HEK293T (cell line): ENCODE measurements around the gene NSUN2.

Experiments used
- CTCF ChIA-PET: fragments of 350-600 bp; formaldehyde crosslinking; extraction: SDS; loops from one replicate; lab custom pipeline; 2021; ENCODE audit warnings: antibody characterized with exemption, inconsistent platforms; lab: Yijun Ruan, JAX
- POLR2A ChIA-PET: fragments of 350-600 bp; formaldehyde crosslinking; extraction: SDS; loops from one replicate; lab custom pipeline; 2020; ENCODE audit warnings: antibody characterized with exemption, inconsistent platforms; lab: Yijun Ruan, JAX
- DNase-seq: peaks from one replicate; pipeline ENCODE4 v3.0.0; 2012; ENCODE audit warnings: mixed read lengths; ENCODE audit errors: extremely low spot score
- ARNT ChIP-seq: fragments of 450-650 bp; IDR thresholded peaks from 2 replicates; pipeline ENCODE4 v1.6.1; 2017; ENCODE audit warnings: mild to moderate bottlenecking
- BHLHE40 ChIP-seq: fragments of 450-650 bp; IDR thresholded peaks from 2 replicates; pipeline ENCODE4 v1.6.1; 2016; ENCODE audit warnings: mild to moderate bottlenecking, moderate library complexity, borderline replicate concordance
- CTBP1 ChIP-seq: fragments of 450-650 bp; IDR thresholded peaks from 2 replicates; pipeline ENCODE4 v1.6.1; 2016; ENCODE audit warnings: borderline replicate concordance
- ELF4 ChIP-seq: fragments of 450-650 bp; IDR thresholded peaks from 2 replicates; pipeline ENCODE4 v1.6.1; 2017; ENCODE audit warnings: antibody characterized with exemption
- FOXA1 ChIP-seq: fragments of 450-650 bp; IDR thresholded peaks from 2 replicates; pipeline ENCODE4 v1.6.1; 2016; ENCODE audit warnings: mild to moderate bottlenecking
- FOXK2 ChIP-seq: fragments of 450-650 bp; IDR thresholded peaks from 2 replicates; pipeline ENCODE4 v1.6.1; 2016; ENCODE audit warnings: mild to moderate bottlenecking
- FOXM1 ChIP-seq: fragments of 450-650 bp; IDR thresholded peaks from 2 replicates; pipeline ENCODE4 v1.6.1; 2017; ENCODE audit warnings: mild to moderate bottlenecking, borderline replicate concordance
- HDGF ChIP-seq: fragments of 450-650 bp; IDR thresholded peaks from 2 replicates; pipeline ENCODE4 v1.6.1; 2017; ENCODE audit warnings: antibody characterized with exemption, borderline replicate concordance
- L3MBTL2 ChIP-seq: fragments of 450-650 bp; conservative IDR thresholded peaks from 2 replicates; pipeline ENCODE4 v1.6.1; 2016; ENCODE audit warnings: mild to moderate bottlenecking
- LEF1 ChIP-seq: fragments of 450-650 bp; IDR thresholded peaks from 2 replicates; pipeline ENCODE4 v1.6.1; 2017; ENCODE audit warnings: mild to moderate bottlenecking, borderline replicate concordance
- NFRKB ChIP-seq: fragments of 450-650 bp; IDR thresholded peaks from 2 replicates; pipeline ENCODE4 v1.6.1; 2016; ENCODE audit warnings: mild to moderate bottlenecking, moderate library complexity
- SP1 ChIP-seq: fragments of 450-650 bp; IDR thresholded peaks from 2 replicates; pipeline ENCODE4 v1.6.1; 2017
- SUZ12 ChIP-seq: fragments of 450-650 bp; IDR thresholded peaks from 2 replicates; pipeline ENCODE4 v1.6.1; 2016; ENCODE audit warnings: mild to moderate bottlenecking
- TARDBP ChIP-seq: fragments of 450-650 bp; IDR thresholded peaks from 2 replicates; pipeline ENCODE4 v1.6.1; 2016
- ZNF384 ChIP-seq: fragments of 450-650 bp; IDR thresholded peaks from 2 replicates; pipeline ENCODE4 v1.6.1; 2016
- TF ChIP-seq, protein P1 (sequence below): fragments of 450-650 bp; IDR thresholded peaks from 2 replicates; pipeline ENCODE4 v1.6.1; 2016

Gene NSUN2

DNA sequence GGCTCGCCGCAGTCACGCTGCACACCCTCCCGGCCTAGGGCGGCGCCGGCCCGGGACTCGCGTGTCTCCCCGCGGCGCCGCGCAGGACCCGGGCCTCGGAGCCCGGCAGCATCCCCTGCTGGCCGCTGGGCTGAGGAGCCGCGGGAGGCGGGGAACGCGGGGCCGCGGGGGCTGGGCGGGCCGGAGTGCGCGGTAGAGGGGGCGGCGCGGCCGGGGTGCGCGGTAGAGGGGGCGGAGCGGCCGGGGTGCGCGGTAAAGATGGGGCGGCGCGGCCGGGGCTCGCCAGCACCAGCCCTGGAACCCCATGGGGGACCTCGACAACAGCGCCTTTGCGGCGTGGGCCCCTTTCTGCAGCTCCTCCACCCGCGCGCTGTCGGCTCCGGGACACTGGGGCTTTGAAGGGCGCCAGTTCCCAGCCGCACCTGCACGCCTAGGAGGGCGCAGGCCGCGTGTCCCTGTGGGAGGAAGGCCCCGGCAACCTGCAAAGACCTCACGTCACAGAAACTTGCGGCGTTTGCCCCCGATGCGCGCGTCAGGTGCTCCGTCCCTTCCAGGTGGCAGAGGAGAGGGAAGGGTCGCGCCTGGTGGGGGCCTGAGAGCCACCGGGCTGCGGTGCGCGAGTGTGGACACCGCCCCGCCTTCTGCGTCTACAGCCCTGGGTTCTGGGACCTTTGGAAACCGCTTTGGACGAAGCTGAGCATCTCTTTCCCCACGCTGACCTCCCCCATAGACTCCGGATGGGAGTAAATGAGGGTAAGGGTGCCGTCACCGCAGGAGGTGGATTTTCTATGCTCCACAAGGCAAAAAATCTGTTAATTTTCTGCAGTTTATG is 49.6 kb downstream of the NSUN2 start:
- CTCF ChIA-PET, result no interaction called here
- no peak for TF ChIP-seq L3MBTL2
- no peak for TF ChIP-seq HDGF
- TF ChIP-seq FOXK2, result no peak
- no peak for TF ChIP-seq ZNF384
- TF ChIP-seq ARNT, result no peak
- TF ChIP-seq CTBP1, result no peak
- no peak for TF ChIP-seq ELF4
- TF ChIP-seq LEF1, result no peak
- TF ChIP-seq FOXA1, result no peak
- TF ChIP-seq BHLHE40, result no peak
- TF ChIP-seq SP1, result no peak
- TF ChIP-seq FOXM1, result no peak
- TF ChIP-seq NFRKB, result no peak
- TF ChIP-seq, protein P1, sequence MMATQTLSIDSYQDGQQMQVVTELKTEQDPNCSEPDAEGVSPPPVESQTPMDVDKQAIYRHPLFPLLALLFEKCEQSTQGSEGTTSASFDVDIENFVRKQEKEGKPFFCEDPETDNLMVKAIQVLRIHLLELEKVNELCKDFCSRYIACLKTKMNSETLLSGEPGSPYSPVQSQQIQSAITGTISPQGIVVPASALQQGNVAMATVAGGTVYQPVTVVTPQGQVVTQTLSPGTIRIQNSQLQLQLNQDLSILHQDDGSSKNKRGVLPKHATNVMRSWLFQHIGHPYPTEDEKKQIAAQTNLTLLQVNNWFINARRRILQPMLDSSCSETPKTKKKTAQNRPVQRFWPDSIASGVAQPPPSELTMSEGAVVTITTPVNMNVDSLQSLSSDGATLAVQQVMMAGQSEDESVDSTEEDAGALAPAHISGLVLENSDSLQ, result no peak
- POLR2A ChIA-PET, result no interaction called here
- DNase-seq, result no peak

GRCh38 chr5:6582507-6583048 is 50.3 kb downstream of the NSUN2 start:
- DNase-seq, result no peak
- TF ChIP-seq BHLHE40 (no peak), ZNF384 (no peak), ELF4 (no peak), FOXK2 (no peak), NFRKB (no peak), TARDBP (no peak), FOXM1 (no peak)
- CTCF ChIA-PET, result no interaction called here
- POLR2A ChIA-PET, result no interaction called here

GRCh38 chr5:6581559-6582426 is 51.1 kb downstream of the NSUN2 start:
- ChIA-PET POLR2A (no interaction called here), CTCF (no interaction called here)
- TF ChIP-seq SP1 (no peak), TARDBP (no peak), HDGF (no peak)
- DNase-seq, result no peak

GRCh38 chr5:6581090-6581489 is 51.8 kb downstream of the NSUN2 start:
- no peak for DNase-seq
- POLR2A ChIA-PET, result no interaction called here
- CTCF ChIA-PET, result no interaction called here
- TF ChIP-seq TARDBP (no peak), FOXM1 (no peak), NFRKB (no peak), LEF1 (no peak), L3MBTL2 (no peak), HDGF (no peak), SUZ12 (no peak), SP1 (no peak)

DNA sequence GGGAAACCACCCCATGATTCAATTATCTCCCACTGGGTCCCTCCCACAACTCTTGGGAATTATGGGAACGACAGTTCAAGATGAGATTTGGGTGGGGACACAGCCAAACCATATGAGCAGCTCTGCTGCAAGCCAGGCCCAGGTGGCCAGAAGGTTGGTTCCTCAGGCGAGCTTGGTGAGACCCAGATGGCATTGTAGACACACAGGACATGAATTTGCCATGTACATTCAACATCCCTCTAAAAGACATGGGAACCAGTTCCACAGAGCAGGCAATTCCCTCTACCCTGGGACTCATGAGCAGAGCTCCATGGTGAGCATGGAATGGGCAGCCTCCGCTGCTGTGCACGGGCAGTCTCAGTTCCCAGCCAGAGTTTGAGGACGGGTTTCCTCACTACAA is 53.3 kb downstream of the NSUN2 start:
- POLR2A ChIA-PET, result no interaction called here
- CTCF ChIA-PET, result no interaction called here

GRCh38 chr5:6578676-6579343 is 54.0 kb downstream of the NSUN2 start:
- no peak for DNase-seq
- CTCF ChIA-PET, result no interaction called here
- TF ChIP-seq SP1 (no peak), BHLHE40 (no peak), SUZ12 (no peak), FOXA1 (no peak), CTBP1 (no peak), TARDBP (no peak), FOXM1 (no peak), ELF4 (no peak), HDGF (no peak), LEF1 (no peak), FOXK2 (no peak), NFRKB (no peak), ARNT (no peak), L3MBTL2 (no peak), ZNF384 (no peak)
- TF ChIP-seq, protein P1, result no peak
- POLR2A ChIA-PET, result no interaction called here

More for the DNA sequence above, 53.3 kb downstream of the NSUN2 start:
- no peak for DNase-seq
- TF ChIP-seq FOXK2, result no peak
- no peak for TF ChIP-seq ZNF384
- no peak for TF ChIP-seq SP1
- TF ChIP-seq FOXM1, result no peak
- TF ChIP-seq SUZ12, result no peak
- TF ChIP-seq BHLHE40, result no peak
- no peak for TF ChIP-seq L3MBTL2
- TF ChIP-seq CTBP1, result no peak
